ENCODE measurements around the gene CCDC24. TPM values are rescaled to one million over a fixed set of nuclear protein-coding genes. Genes with fewer than 3 reads are reported as not detected.

CCDC24 gene
- total RNA-seq, 4 donors from 2014 or later = 5.0 to 6.2 (median 5.5) TPM

DNA sequence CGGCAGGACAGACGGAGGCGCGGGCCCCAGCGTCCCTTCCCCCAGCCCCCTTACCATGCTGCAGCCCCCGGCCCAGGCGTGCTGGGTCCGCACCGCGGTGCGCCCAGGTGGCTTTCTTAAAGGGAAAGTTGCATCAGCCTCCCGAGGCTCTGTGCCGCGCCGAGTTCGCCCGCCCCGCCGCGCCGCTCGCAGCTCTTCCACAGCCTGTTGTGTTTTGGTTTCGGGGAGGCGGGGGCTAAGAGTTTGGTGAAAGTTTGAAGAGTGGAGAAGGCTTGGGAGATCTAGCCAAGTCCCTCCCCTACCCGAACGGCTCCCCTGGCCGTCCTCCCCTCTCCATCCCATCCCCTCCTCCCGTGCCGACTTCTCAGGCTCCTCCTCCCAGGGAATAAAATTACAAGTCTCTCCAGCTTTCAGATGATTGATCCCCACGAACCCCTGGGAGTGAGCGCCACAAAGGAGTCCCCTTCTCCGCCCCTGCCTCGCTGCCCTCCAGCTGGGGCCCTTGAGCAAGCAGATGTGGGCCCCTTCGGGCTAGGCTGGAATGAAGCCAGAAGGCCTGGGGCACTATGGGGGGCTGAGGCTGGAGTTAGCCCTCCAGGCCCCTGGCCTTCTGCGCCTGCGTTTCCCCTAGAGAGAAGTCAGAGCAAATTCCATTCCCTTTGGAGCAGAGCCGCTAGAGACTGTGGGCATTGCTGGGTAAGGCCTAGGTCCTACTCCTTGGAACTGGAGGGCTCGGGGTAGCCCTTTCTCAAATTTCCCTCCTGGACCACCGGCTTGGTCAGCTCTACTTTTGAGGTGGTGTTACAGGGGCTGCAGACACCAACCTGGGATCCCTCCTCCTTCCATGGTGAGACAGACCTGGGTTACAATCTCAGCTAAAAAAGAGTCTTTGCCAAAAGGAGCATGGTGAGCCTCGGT, 40.1 kb downstream of the CCDC24 start, which contains the start of gene SLC6A9:
SLC6A9 (minus strand) TSS at position 211 of the 918 bp plus-strand sequence. CDS start 7,185 bp downstream, outside the sequence.
- Histone ChIP-seq H3K27ac (peak within 1 kb of the TSS; percentile 34 to 92 (median 90)), H3K27me3 (no peaks in the 10 kb centered on the region), H3K4me3 (peak within 1 kb of the TSS; percentile 57 to 89), H3K9me3 (no peaks in the 10 kb centered on the region), H3K4me1 (peaks cover 4 to 73% (median 30%) of the 10 kb centered on the region in 3 donors), H3K36me3 (no peaks in the 10 kb centered on the region)
- peak; percentile 37 for ATAC-seq
- TF ChIP-seq POLR2AphosphoS5 (IDR thresholded peaks at IDR 0.05) (no peak), EP300 (IDR thresholded peaks at IDR 0.05) (no peak), POLR2A (IDR thresholded peaks at IDR 0.05) (no peak)
- TF ChIP-seq, protein P1, sequence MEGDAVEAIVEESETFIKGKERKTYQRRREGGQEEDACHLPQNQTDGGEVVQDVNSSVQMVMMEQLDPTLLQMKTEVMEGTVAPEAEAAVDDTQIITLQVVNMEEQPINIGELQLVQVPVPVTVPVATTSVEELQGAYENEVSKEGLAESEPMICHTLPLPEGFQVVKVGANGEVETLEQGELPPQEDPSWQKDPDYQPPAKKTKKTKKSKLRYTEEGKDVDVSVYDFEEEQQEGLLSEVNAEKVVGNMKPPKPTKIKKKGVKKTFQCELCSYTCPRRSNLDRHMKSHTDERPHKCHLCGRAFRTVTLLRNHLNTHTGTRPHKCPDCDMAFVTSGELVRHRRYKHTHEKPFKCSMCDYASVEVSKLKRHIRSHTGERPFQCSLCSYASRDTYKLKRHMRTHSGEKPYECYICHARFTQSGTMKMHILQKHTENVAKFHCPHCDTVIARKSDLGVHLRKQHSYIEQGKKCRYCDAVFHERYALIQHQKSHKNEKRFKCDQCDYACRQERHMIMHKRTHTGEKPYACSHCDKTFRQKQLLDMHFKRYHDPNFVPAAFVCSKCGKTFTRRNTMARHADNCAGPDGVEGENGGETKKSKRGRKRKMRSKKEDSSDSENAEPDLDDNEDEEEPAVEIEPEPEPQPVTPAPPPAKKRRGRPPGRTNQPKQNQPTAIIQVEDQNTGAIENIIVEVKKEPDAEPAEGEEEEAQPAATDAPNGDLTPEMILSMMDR (IDR thresholded peaks at IDR 0.05) = no peak
- 6 to 58% methylated on average over 2 to 10 of the region's 40 CpGs for WGBS, 2 donors (ENCODE audit: low coverage in 1 of 2)

DNA sequence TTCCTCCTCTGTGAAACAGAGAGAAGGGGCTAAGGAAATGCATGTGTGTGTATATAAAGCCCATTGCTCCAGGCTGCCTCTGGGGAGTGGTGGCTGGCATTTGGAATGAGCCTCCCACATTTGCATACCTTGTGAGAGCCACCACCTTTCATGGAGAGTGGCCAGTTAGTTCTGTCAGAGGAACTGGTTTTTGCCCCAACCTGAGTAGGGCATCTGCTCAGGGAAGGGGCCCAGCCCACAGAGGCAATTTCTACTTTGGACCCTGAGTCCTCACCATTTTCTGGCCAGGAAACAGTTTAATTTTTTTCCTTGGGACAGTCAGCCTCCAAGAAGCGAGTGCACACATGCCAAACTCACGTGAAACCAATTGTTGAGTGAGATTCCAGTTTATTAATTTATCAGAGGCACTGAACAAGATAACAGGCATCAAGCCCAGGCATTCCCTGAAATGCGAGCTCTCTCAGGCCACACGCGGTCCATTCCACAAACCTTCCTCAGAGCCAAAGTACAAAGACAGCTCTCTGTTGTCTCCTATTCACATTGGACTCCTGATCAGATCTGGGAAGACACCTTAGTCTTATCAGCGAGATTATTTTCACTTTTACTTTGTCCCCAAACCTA, 40.9 kb downstream of the CCDC24 start:
- Histone ChIP-seq H3K27ac (peak overlapping the region; percentile 7 to 92 (median 90)), H3K9me3 (no peaks in the 10 kb centered on the region), H3K36me3 (no peaks in the 10 kb centered on the region), H3K27me3 (no peaks in the 10 kb centered on the region), H3K4me3 (no peak overlapping the region), H3K4me1 (peaks cover 4 to 80% (median 33%) of the 10 kb centered on the region in 3 donors)
- no peak for TF ChIP-seq POLR2A (IDR thresholded peaks at IDR 0.05)
- TF ChIP-seq, protein P1 (IDR thresholded peaks at IDR 0.05) = no peak
- no peak for TF ChIP-seq POLR2AphosphoS5 (IDR thresholded peaks at IDR 0.05)
- no peak for TF ChIP-seq EP300 (IDR thresholded peaks at IDR 0.05)
- WGBS, 2 donors (ENCODE audit: low coverage in 1 of 2) = 36 to 50% methylated on average over 3 of the region's 6 CpGs
- no peak for ATAC-seq

DNA sequence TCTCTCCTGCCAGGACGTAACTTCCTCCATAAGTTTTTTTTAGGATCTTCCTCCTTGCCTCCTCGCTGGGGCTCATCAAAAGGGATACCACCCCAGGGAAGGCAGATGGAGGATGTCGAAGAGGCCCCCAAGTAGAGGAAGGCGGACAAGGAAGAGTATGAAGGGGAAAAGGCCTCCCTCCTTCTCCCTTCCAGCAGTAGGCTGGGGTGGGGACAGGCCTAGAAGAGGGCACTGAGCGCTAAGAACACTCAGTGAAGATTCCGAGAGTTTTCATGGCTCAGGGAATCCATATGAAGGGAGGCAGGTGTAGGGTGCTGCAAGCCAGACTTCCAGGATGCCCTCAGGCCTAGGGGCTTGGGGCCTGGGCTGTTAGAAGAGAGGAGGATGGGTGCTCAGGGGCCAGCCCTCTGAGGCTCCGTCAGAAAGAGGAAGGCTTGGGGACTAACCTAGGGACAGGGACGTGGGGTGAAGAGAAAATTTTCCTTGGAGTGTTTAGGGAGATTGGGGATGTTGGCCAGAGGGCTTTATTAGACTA, 41.7 kb downstream of the CCDC24 start:
- TF ChIP-seq POLR2AphosphoS5 (IDR thresholded peaks at IDR 0.05) (no peak), POLR2A (IDR thresholded peaks at IDR 0.05) (no peak), EP300 (IDR thresholded peaks at IDR 0.05) (no peak)
- TF ChIP-seq, protein P1 (IDR thresholded peaks at IDR 0.05) = no peak
- no peaks in the 10 kb centered on the region for H3K36me3 ChIP-seq
- H3K27ac ChIP-seq = peak overlapping the region in 3 of 4 donors; percentile 89 to 92 (median 90)
- no peaks in the 10 kb centered on the region for H3K27me3 ChIP-seq
- no peak for ATAC-seq
- WGBS, 2 donors (ENCODE audit: low coverage in 1 of 2) = 65 to 100% methylated on average over 1 to 4 of the region's 8 CpGs
- H3K9me3 ChIP-seq = no peaks in the 10 kb centered on the region
- no peak overlapping the region for H3K4me3 ChIP-seq
- H3K4me1 ChIP-seq = peaks cover 4 to 80% (median 33%) of the 10 kb centered on the region in 3 donors

DNA sequence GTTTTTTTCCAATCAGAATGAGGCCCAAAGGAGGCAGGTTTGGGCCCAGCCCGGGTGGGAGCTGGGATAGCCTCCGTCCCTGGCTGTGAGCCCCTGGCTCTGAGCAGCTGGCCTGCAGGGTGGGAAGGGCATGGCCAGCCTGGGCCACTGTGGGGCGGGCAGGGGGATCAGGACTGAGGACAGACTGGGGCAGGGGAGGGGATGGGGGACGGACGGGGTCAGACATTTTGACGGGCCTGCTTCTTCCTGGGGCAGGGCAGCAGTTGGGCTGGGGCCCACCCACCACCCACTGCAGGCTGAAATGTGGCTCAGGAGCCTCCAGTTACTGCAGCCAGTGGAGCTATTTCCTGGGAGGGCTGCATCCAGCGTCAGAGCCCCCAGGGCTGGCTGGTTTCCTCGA, 42.4 kb downstream of the CCDC24 start:
- TF ChIP-seq, protein P1 (IDR thresholded peaks at IDR 0.05) = no peak
- TF ChIP-seq POLR2AphosphoS5 (IDR thresholded peaks at IDR 0.05) (no peak), POLR2A (IDR thresholded peaks at IDR 0.05) (no peak), EP300 (IDR thresholded peaks at IDR 0.05) (no peak)
- H3K27me3 ChIP-seq = no peaks in the 10 kb centered on the region
- no peaks in the 10 kb centered on the region for H3K36me3 ChIP-seq
- H3K4me1 ChIP-seq = peaks cover 4 to 77% (median 33%) of the 10 kb centered on the region in 3 donors
- H3K9me3 ChIP-seq = no peaks in the 10 kb centered on the region
- no peak overlapping the region for H3K4me3 ChIP-seq
- peak overlapping the region in 3 of 4 donors; percentile 8 to 92 (median 90) for H3K27ac ChIP-seq
- WGBS, 2 donors (ENCODE audit: low coverage in 1 of 2) = 0% methylated on average over 1 of the region's 8 CpGs; no CpG with 5 or more reads in 1 of the 2 donors
- no peak for ATAC-seq
